GM12878 (cell line): Measurements from ENCODE around the gene FAM221B. TPM values are rescaled to one million over a fixed set of nuclear protein-coding genes. Genes with fewer than 3 reads are reported as not detected.

Experiments
- BACH1 ChIP-seq: fragments of 450-650 bp; IDR thresholded peaks from 2 replicates; pipeline ENCODE4 v1.6.1; 2017; ENCODE audit warnings: mild to moderate bottlenecking, borderline replicate concordance
- CBFB ChIP-seq: IDR thresholded peaks from 2 replicates; pipeline ENCODE4 v1.6.1; 2016; ENCODE audit warnings: antibody characterized with exemption, low read depth
- CEBPB ChIP-seq, 2 experiments: fragments of 150-350 bp in 1 of 2; IDR thresholded peaks; 2 replicates each; pipeline ENCODE4 v1.6.1; 2012 to 2014; ENCODE audit warnings: low read depth in 2 of 2, low read length in 2 of 2, borderline replicate concordance in 1 of 2, inconsistent platforms in 1 of 2
- CHD4 ChIP-seq: fragments of 200-600 bp; sonication (generic); IDR thresholded peaks from 2 replicates; pipeline ENCODE4 v1.6.1; 2016; ENCODE audit warnings: mild to moderate bottlenecking
- GABPA ChIP-seq: IDR thresholded peaks from 2 replicates; pipeline ENCODE4 v1.6.1; 2014; ENCODE audit warnings: antibody characterized with exemption, low read depth, mild to moderate bottlenecking, inconsistent platforms
- JUNB ChIP-seq: IDR thresholded peaks from 2 replicates; pipeline ENCODE4 v1.6.1; 2016; ENCODE audit warnings: antibody characterized with exemption, mild to moderate bottlenecking
- KDM1A ChIP-seq: fragments of 200-600 bp; sonication (generic); IDR thresholded peaks from 2 replicates; pipeline ENCODE4 v1.6.1; 2016; ENCODE audit warnings: borderline replicate concordance
- KLF5 ChIP-seq: fragments of 450-650 bp; IDR thresholded peaks from 2 replicates; pipeline ENCODE4 v1.6.1; 2014; ENCODE audit warnings: mild to moderate bottlenecking; ENCODE audit not compliant: partially characterized antibody
- NR2F1 ChIP-seq: fragments of 450-650 bp; conservative IDR thresholded peaks from 2 replicates; pipeline ENCODE4 v1.6.1; 2017; ENCODE audit warnings: mild to moderate bottlenecking
- PML ChIP-seq: IDR thresholded peaks from 2 replicates; pipeline ENCODE4 v1.6.1; 2012; ENCODE audit warnings: low read length, inconsistent platforms
- POLR2AphosphoS5 ChIP-seq: IDR thresholded peaks from 2 replicates; pipeline ENCODE4 v1.6.1; 2011; ENCODE audit warnings: mild to moderate bottlenecking, low read length, inconsistent platforms
- RAD21 ChIP-seq: IDR thresholded peaks from 2 replicates; pipeline ENCODE4 v1.6.1; 2011; ENCODE audit warnings: mild to moderate bottlenecking, low read depth, low read length, moderate library complexity; ENCODE audit not compliant: insufficient read depth
- RB1 ChIP-seq: fragments of 450-650 bp; formaldehyde crosslinking; IDR thresholded peaks from 2 replicates; pipeline ENCODE4 v1.6.1; 2017; ENCODE audit warnings: mild to moderate bottlenecking, borderline replicate concordance
- RFX5 ChIP-seq: IDR thresholded peaks from 2 replicates; pipeline ENCODE4 v1.6.1; 2011; ENCODE audit warnings: low read depth, low read length, improper control_type of control experiment
- RUNX3 ChIP-seq: IDR thresholded peaks from 2 replicates; pipeline ENCODE4 v1.6.1; 2012; ENCODE audit warnings: low read length, inconsistent platforms
- STAT1 ChIP-seq: fragments of 450-650 bp; conservative IDR thresholded peaks from 2 replicates; pipeline ENCODE4 v1.6.1; 2014; ENCODE audit warnings: antibody characterized with exemption, mild to moderate bottlenecking
- TCF7 ChIP-seq: IDR thresholded peaks from 2 replicates; pipeline ENCODE4 v1.6.1; 2014; ENCODE audit warnings: antibody characterized with exemption, borderline replicate concordance
- YBX1 ChIP-seq: fragments of 450-650 bp; IDR thresholded peaks from 2 replicates; pipeline ENCODE4 v1.6.1; 2016; ENCODE audit warnings: antibody characterized with exemption
- ZBED1 ChIP-seq: IDR thresholded peaks from 2 replicates; pipeline ENCODE4 v1.6.1; 2016; ENCODE audit warnings: borderline replicate concordance
- polyA plus RNA-seq, 11 experiments: library from polyadenylated mRNA; depleted of rRNA in 4 of 11; unstranded in 6 of 11; stranded (reverse) in 5 of 11; fragments of >200 nt; fragmentation: Nextera tagmentation in 4 of 11; fragmentation: Illumina TruSeq in 1 of 11; extraction: Ambion mirVana in 4 of 11; extraction: Trizol in 1 of 11; gene quantifications; 1 replicate in 1 of 11; 2 replicates in 10 of 11; pipeline versions ENCODE4 v1.2.1 to v1.2.3, GENCODE V29; 2011 to 2016; ENCODE audit warnings: inconsistent platforms in 2 of 11, missing spikeins in 2 of 11, low read depth in 1 of 11
- total RNA-seq, 4 experiments: library from RNA; depleted of rRNA in 3 of 4; stranded (reverse); fragments of >200 nt in 3 of 4; fragmentation: Illumina TruSeq in 1 of 4; extraction: Trizol in 1 of 4; gene quantifications; 2 replicates each; pipeline versions ENCODE4 v1.2.1 to v1.2.3, GENCODE V29; 2013 to 2021
- TF ChIP-seq, protein P1 (sequence below): IDR thresholded peaks from 2 replicates; pipeline ENCODE4 v1.6.1; 2012; ENCODE audit warnings: low read depth, low read length, improper control_type of control experiment
- TF ChIP-seq, protein P2 (sequence below), 3 experiments: IDR thresholded peaks in 2 of 3; conservative IDR thresholded peaks in 1 of 3; 2 replicates each; pipeline ENCODE4 v1.5.1; 2011; ENCODE audit warnings: low read depth in 3 of 3, low read length in 3 of 3, mild to moderate bottlenecking in 3 of 3, control low read depth in 2 of 3, moderate library complexity in 2 of 3, inconsistent platforms in 1 of 3, mixed read lengths in 1 of 3; ENCODE audit not compliant: control insufficient read depth in 2 of 3, insufficient read depth in 1 of 3; ENCODE audit errors: extremely low read depth in 1 of 3
- TF ChIP-seq, protein P3 (sequence below): IDR thresholded peaks from 2 replicates; pipeline ENCODE4 v1.6.1; 2012; ENCODE audit warnings: improper control_type of control experiment, low read depth, low read length; ENCODE audit not compliant: insufficient replicate concordance
- TF ChIP-seq, protein P4 (sequence below): fragments of 450-650 bp; IDR thresholded peaks from 2 replicates; pipeline ENCODE4 v1.6.1; 2017; ENCODE audit warnings: mild to moderate bottlenecking

Gene FAM221B
- total and polyA plus RNA-seq, 10 of the 15 experiments (the other 5 are each of a cell fraction or from before 2014, with no cell fraction given), result 0.02 to 0.12 (median 0.04) TPM; not detected in 5

- TF ChIP-seq NR2F1, result peak; percentile 46
- no peak for TF ChIP-seq CHD4
- TF ChIP-seq BACH1, result no peak
- no peak for TF ChIP-seq PML
- peak; percentile 92 for TF ChIP-seq STAT1
- 0 out of 2 replicates have a peak, but pooled peaks have one; percentile 13 for TF ChIP-seq JUNB
- TF ChIP-seq TCF7, result 0 out of 2 replicates have a peak, but pooled peaks have one; percentile 60
- no peak for TF ChIP-seq RAD21
- TF ChIP-seq KDM1A, result no peak
- TF ChIP-seq, protein P1, sequence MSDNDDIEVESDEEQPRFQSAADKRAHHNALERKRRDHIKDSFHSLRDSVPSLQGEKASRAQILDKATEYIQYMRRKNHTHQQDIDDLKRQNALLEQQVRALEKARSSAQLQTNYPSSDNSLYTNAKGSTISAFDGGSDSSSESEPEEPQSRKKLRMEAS, result peak; percentile 60
- no peak for TF ChIP-seq CEBPB (IDR thresholded peaks at IDR 0.05; ENCODE audit: borderline replicate concordance in 1 of 2, low read depth in 2 of 2, low read length in 2 of 2)
- no peak for TF ChIP-seq RFX5
- TF ChIP-seq, protein P2, sequence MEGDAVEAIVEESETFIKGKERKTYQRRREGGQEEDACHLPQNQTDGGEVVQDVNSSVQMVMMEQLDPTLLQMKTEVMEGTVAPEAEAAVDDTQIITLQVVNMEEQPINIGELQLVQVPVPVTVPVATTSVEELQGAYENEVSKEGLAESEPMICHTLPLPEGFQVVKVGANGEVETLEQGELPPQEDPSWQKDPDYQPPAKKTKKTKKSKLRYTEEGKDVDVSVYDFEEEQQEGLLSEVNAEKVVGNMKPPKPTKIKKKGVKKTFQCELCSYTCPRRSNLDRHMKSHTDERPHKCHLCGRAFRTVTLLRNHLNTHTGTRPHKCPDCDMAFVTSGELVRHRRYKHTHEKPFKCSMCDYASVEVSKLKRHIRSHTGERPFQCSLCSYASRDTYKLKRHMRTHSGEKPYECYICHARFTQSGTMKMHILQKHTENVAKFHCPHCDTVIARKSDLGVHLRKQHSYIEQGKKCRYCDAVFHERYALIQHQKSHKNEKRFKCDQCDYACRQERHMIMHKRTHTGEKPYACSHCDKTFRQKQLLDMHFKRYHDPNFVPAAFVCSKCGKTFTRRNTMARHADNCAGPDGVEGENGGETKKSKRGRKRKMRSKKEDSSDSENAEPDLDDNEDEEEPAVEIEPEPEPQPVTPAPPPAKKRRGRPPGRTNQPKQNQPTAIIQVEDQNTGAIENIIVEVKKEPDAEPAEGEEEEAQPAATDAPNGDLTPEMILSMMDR (IDR thresholded peaks at IDR 0.05 in 2 of 3, conservative IDR thresholded peaks at IDR 0.05 in 1 of 3; ENCODE audit: control insufficient read depth in 2 of 3, extremely low read depth in 1 of 3, insufficient read depth in 1 of 3, low read depth in 3 of 3, low read length in 3 of 3), result no peak
- no peak for TF ChIP-seq YBX1
- TF ChIP-seq RUNX3, result peak; percentile 90
- 0 out of 2 replicates have a peak, but pooled peaks have one; percentile 38 for TF ChIP-seq POLR2AphosphoS5
- TF ChIP-seq RB1, result peak; percentile 68; the same call in 1 of the 2 replicates
- peak; percentile 65 for TF ChIP-seq KLF5
- TF ChIP-seq, protein P3, sequence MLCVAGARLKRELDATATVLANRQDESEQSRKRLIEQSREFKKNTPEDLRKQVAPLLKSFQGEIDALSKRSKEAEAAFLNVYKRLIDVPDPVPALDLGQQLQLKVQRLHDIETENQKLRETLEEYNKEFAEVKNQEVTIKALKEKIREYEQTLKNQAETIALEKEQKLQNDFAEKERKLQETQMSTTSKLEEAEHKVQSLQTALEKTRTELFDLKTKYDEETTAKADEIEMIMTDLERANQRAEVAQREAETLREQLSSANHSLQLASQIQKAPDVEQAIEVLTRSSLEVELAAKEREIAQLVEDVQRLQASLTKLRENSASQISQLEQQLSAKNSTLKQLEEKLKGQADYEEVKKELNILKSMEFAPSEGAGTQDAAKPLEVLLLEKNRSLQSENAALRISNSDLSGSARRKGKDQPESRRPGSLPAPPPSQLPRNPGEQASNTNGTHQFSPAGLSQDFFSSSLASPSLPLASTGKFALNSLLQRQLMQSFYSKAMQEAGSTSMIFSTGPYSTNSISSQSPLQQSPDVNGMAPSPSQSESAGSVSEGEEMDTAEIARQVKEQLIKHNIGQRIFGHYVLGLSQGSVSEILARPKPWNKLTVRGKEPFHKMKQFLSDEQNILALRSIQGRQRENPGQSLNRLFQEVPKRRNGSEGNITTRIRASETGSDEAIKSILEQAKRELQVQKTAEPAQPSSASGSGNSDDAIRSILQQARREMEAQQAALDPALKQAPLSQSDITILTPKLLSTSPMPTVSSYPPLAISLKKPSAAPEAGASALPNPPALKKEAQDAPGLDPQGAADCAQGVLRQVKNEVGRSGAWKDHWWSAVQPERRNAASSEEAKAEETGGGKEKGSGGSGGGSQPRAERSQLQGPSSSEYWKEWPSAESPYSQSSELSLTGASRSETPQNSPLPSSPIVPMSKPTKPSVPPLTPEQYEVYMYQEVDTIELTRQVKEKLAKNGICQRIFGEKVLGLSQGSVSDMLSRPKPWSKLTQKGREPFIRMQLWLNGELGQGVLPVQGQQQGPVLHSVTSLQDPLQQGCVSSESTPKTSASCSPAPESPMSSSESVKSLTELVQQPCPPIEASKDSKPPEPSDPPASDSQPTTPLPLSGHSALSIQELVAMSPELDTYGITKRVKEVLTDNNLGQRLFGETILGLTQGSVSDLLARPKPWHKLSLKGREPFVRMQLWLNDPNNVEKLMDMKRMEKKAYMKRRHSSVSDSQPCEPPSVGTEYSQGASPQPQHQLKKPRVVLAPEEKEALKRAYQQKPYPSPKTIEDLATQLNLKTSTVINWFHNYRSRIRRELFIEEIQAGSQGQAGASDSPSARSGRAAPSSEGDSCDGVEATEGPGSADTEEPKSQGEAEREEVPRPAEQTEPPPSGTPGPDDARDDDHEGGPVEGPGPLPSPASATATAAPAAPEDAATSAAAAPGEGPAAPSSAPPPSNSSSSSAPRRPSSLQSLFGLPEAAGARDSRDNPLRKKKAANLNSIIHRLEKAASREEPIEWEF, result no peak
- peak; percentile 83 for TF ChIP-seq CBFB
- peak; percentile 54; the same call in 1 of the 2 replicates for TF ChIP-seq ZBED1
- TF ChIP-seq, protein P4, sequence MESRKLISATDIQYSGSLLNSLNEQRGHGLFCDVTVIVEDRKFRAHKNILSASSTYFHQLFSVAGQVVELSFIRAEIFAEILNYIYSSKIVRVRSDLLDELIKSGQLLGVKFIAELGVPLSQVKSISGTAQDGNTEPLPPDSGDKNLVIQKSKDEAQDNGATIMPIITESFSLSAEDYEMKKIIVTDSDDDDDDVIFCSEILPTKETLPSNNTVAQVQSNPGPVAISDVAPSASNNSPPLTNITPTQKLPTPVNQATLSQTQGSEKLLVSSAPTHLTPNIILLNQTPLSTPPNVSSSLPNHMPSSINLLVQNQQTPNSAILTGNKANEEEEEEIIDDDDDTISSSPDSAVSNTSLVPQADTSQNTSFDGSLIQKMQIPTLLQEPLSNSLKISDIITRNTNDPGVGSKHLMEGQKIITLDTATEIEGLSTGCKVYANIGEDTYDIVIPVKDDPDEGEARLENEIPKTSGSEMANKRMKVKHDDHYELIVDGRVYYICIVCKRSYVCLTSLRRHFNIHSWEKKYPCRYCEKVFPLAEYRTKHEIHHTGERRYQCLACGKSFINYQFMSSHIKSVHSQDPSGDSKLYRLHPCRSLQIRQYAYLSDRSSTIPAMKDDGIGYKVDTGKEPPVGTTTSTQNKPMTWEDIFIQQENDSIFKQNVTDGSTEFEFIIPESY, result no peak
- peak; percentile 100 for TF ChIP-seq GABPA
These were observed 16.4 kb downstream of the FAM221B start, which contains the start of gene SPAG8 (continued) for GRCh38 chr9:35812025-35812602.
